NT2/D1 (cell line): ENCODE data around the gene CPNE5.

ENCODE experiments used
- DNase-seq: peaks from one replicate; pipeline ENCODE4 v3.0.0-alpha.2; 2011; ENCODE audit warnings: low read depth, low spot score
- H3K27me3 ChIP-seq: 2 replicates; pipeline ENCODE4 v1.6.0; 2011; ENCODE audit warnings: mild to moderate bottlenecking; ENCODE audit not compliant: insufficient read length, insufficient read depth
- H3K36me3 ChIP-seq: 2 replicates; pipeline ENCODE4 v1.6.1; 2011; ENCODE audit warnings: mild to moderate bottlenecking, low read length, mixed read lengths; ENCODE audit not compliant: insufficient read depth, insufficient read length
- H3K4me1 ChIP-seq: 2 replicates; pipeline ENCODE4 v1.5.1; 2011; ENCODE audit not compliant: insufficient read depth, insufficient read length
- H3K4me3 ChIP-seq: 2 replicates; pipeline ENCODE4 v1.5.1; 2011; ENCODE audit warnings: low read depth; ENCODE audit not compliant: insufficient read length
- H3K9ac ChIP-seq: 2 replicates; pipeline ENCODE4 v1.6.0; 2011; ENCODE audit warnings: low read depth; ENCODE audit not compliant: insufficient read length
- H3K9me3 ChIP-seq: 2 replicates; pipeline ENCODE4 v1.5.1; 2011; ENCODE audit warnings: mild to moderate bottlenecking, low read length; ENCODE audit not compliant: insufficient read depth
- SUZ12 ChIP-seq: IDR thresholded peaks from 2 replicates; pipeline ENCODE4 v1.6.1; 2011; ENCODE audit not compliant: insufficient read length, insufficient read depth; ENCODE audit errors: extremely low read depth
- YY1 ChIP-seq: IDR thresholded peaks from 2 replicates; pipeline ENCODE4 v1.6.1; 2011; ENCODE audit not compliant: insufficient read length, insufficient read depth
- ZNF274 ChIP-seq: IDR thresholded peaks from 2 replicates; pipeline ENCODE4 v1.6.1; 2011; ENCODE audit warnings: mild to moderate bottlenecking, low read depth, low read length

The CPNE5 gene

DNA sequence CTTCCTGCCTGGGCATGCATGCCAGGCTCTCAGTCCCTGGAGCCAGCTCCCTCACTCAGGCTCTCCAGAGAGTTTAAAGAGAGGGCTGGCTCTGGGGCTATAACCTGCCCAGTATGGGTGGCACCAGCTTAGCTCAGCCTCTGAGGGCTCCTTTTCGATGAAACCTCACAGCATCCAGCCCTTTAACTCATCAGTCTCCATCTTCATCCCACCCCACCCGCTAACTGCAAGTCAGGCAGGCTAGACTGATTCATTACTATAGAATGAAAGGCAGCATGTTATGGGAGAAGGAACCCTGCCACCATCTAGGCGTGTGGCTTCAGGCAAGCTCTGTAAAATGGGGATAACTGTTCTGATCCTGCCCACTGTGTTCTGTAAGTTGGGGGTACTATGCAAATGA lies 88.2 kb downstream of the CPNE5 start:
- no peak for DNase-seq
- H3K9me3 ChIP-seq: peaks cover 6% of the 10 kb centered on the region; the same call in 1 of the 2 replicates
- H3K27me3 ChIP-seq: no peaks in the 10 kb centered on the region
- H3K36me3 ChIP-seq: no peaks in the 10 kb centered on the region
- peaks cover 10% of the 10 kb centered on the region for H3K4me1 ChIP-seq
- H3K9ac ChIP-seq: no peak overlapping the region
- no peak for TF ChIP-seq YY1
- no peak for TF ChIP-seq SUZ12
- TF ChIP-seq ZNF274: no peak
- no peak overlapping the region for H3K4me3 ChIP-seq

DNA sequence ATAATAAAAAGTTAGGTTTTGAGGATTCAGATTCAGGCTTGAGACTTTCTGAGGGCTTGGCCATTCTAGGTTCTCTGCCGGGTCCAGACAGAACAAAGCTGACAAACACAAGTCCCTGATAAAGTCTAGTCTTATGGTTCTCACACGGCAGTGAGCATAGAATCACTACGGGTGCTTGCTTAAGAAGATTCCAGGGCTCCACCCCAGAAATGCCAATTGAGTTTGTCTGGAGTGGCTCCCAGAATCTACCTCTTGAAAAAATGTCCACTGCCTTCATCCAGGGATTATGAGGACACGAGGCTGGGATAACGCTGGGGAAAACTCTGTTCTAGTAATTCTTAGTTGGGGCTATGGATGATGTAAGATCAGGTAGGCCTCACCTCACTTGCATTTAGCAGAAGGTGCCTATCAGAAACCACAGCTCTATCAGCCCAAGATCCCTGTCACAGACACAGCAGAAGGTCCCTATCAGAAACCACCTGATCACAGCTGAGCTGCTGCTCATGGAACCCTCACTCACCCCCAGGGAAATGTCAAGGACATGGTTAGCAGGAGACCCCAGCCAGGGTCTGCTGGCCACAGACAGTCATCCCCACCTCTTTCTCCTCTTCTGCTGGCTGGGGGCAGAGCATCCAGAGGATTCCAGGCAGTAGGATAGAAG lies 89.3 kb downstream of the CPNE5 start:
- Histone ChIP-seq H3K36me3 (no peaks in the 10 kb centered on the region), H3K4me1 (peaks cover 7% of the 10 kb centered on the region), H3K4me3 (no peak overlapping the region), H3K9me3 (peaks cover 6% of the 10 kb centered on the region; the same call in 1 of the 2 replicates), H3K27me3 (no peaks in the 10 kb centered on the region), H3K9ac (no peak overlapping the region)
- no peak for DNase-seq
- TF ChIP-seq SUZ12: no peak
- no peak for TF ChIP-seq YY1
- no peak for TF ChIP-seq ZNF274

DNA sequence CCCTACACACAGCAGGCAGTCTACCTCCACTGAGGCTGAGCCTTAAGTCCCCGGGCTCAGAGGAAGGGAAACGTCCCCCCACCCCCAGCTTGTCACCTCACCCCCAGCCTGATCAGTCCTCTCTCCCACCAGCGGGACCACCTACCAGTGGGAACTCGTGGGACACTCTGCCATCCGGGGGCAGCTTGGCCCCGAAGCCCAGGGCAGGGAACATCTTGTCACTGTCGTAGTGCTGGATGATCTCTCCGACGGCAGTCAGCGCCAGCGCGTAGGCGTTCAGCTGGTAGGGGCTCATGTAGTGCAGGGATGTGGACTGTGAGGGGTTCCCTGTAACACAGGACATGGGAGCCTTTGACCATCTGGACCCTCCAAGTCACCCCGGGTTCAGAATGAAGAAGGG lies 93.0 kb downstream of the CPNE5 start:
- DNase-seq: no peak
- peaks cover 6% of the 10 kb centered on the region; the same call in 1 of the 2 replicates for H3K9me3 ChIP-seq
- no peak overlapping the region for H3K4me3 ChIP-seq
- H3K4me1 ChIP-seq: peaks cover 2% of the 10 kb centered on the region
- TF ChIP-seq ZNF274: no peak
- no peak for TF ChIP-seq YY1
- TF ChIP-seq SUZ12: no peak
- H3K27me3 ChIP-seq: no peaks in the 10 kb centered on the region
- no peaks in the 10 kb centered on the region for H3K36me3 ChIP-seq
- H3K9ac ChIP-seq: no peak overlapping the region

DNA sequence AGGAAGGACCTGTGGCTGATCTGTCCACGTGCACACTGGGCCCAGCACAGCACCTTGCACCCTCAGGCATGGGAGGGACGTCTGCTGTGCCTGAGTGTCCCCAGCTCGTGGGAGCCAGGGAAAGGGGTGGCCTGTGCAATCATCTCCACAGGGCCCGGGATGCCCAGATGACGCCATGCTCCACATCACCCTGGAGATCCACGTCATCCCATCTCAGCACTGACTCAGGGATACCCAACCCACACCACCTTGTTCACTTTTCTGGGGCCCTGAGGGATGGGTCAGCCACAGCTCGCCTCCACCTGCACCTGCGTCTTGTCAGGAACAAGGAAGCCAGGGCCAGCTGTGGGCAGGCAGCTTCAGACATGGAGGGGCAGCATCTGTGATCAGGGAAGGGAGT lies 93.4 kb downstream of the CPNE5 start:
- TF ChIP-seq ZNF274: no peak
- TF ChIP-seq SUZ12: no peak
- TF ChIP-seq YY1: no peak
- H3K36me3 ChIP-seq: no peaks in the 10 kb centered on the region
- H3K4me1 ChIP-seq: peaks cover 2% of the 10 kb centered on the region
- no peak overlapping the region for H3K9ac ChIP-seq
- H3K4me3 ChIP-seq: no peak overlapping the region
- H3K27me3 ChIP-seq: no peaks in the 10 kb centered on the region
- peaks cover 6% of the 10 kb centered on the region; the same call in 1 of the 2 replicates for H3K9me3 ChIP-seq
- no peak for DNase-seq

DNA sequence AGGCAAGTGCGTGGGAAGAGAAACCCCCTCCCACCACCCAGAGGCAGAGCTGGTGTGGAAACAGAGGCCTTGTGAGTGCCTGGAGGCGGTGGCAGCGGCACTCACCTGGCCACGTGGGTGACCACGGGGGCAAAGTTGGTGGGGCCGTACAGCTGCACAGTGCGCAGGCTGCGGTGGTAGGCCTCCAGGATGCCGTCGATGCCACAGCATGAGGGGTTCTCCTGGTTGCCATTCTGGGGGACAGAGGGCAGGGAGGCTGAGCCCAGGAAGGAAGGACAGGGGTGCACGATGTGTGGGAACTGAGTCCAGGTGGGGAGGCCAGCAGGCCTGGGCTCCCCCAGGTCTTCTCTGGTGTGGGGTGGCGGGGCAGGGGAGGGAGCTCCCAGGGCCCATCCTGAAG lies 94.0 kb downstream of the CPNE5 start:
- no peaks in the 10 kb centered on the region for H3K27me3 ChIP-seq
- no peak for DNase-seq
- no peak overlapping the region for H3K4me3 ChIP-seq
- TF ChIP-seq YY1 (no peak), SUZ12 (no peak), ZNF274 (no peak)
- H3K9me3 ChIP-seq: peaks cover 6% of the 10 kb centered on the region; the same call in 1 of the 2 replicates
- H3K4me1 ChIP-seq: peaks cover 2% of the 10 kb centered on the region
- no peak overlapping the region for H3K9ac ChIP-seq
- no peaks in the 10 kb centered on the region for H3K36me3 ChIP-seq

DNA sequence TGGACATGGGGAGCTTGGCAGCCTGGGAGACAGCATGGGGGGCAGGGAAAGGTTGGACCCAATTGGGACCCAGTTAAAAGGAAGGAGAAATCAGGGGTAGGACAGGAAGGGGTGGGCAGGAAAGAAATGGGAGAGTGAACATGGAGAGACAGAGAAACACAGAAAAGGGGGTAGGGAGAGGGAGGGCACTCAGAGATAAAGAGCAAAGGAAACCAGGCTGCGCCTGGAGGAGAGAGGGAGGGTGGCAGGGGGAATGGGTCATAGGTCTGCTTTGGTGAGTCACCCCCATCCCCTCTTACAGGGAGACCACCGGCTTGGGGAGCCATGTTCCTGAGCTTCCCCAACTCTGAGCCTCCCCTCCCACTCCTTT lies 95.0 kb downstream of the CPNE5 start:
- Histone ChIP-seq H3K9ac (no peak overlapping the region), H3K4me3 (no peak overlapping the region), H3K4me1 (peaks cover 2% of the 10 kb centered on the region), H3K9me3 (peaks cover 6% of the 10 kb centered on the region; the same call in 1 of the 2 replicates), H3K36me3 (no peaks in the 10 kb centered on the region), H3K27me3 (no peaks in the 10 kb centered on the region)
- TF ChIP-seq SUZ12: no peak
- no peak for TF ChIP-seq ZNF274
- no peak for TF ChIP-seq YY1
- DNase-seq: no peak

DNA sequence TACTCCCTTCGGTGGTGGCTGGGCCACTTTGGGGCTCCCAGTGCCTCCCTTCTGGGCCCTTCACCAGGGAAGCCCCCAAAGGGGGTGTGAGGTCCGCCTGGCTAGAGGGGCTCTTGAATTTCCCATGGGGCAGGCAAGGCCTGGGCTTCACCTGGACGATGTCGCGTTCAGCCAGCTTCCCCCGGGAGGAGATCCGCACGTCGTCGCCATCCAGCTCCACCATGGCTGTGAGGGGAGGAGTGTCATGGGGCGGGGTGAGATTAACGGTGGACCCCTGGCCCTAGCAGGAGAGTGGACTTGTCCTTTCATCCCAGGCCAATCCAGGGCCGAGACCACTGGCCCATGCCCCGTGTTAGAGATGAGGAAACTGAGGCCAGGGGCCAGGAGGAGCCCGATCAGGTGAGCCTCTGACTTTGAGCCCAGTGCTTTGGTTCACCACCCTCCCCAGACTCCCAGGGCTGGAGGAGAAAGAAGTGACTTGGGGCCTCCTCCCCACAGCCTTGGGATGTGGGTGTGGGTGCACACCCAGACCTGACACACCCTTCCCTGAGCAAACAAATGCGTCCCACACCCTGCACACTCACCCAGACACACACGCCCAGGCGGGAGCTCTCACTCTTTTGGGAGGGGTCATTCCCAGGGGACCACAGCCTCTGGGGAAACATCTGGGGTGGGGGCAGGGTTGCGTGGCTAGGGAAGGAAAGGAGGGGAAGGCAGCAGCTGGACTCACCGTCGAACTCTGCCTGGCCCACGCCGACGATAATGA lies 95.5 kb downstream of the CPNE5 start:
- Histone ChIP-seq H3K4me3 (no peak overlapping the region), H3K9ac (no peak overlapping the region), H3K9me3 (peaks cover 3% of the 10 kb centered on the region; the same call in 1 of the 2 replicates), H3K36me3 (no peaks in the 10 kb centered on the region), H3K27me3 (no peaks in the 10 kb centered on the region), H3K4me1 (peaks cover 2% of the 10 kb centered on the region)
- no peak for DNase-seq
- TF ChIP-seq ZNF274 (no peak), SUZ12 (no peak), YY1 (no peak)
